Kidney (tissue), 14 donors: ENCODE measurements around the gene PDLIM5. TPM values are rescaled to one million over a fixed set of nuclear protein-coding genes. Genes with fewer than 3 reads are reported as not detected.
A peak's percentile ranks its signal among the peaks of the same experiment; 100 is the strongest.

ENCODE experiments used
- DNase-seq, 5 donors: peaks; one replicate each; pipeline ENCODE4 v3.0.0-alpha.2; 2013 to 2020
- FAIRE-seq: peaks from 2 replicates; lab custom pipeline; 2012; peaks lifted over from hg19 to GRCh38; lab: Jason Lieb, UNC
- H3K27ac ChIP-seq, 2 donors: one replicate each; pipeline ENCODE4 v1.7.0; 2013; ENCODE audit warnings: low read depth in 2 of 2, low read length in 2 of 2, inconsistent platforms in 1 of 2
- H3K27me3 ChIP-seq: one replicate; pipeline ENCODE4 v1.7.1; 2013; ENCODE audit warnings: low read length, inconsistent platforms; ENCODE audit not compliant: control insufficient read depth, insufficient read depth
- H3K36me3 ChIP-seq, 3 donors: one replicate each; pipeline versions ENCODE4 v1.7.0 to v1.7.1; 2013; ENCODE audit warnings: low read length in 3 of 3, control low read depth in 1 of 3, inconsistent platforms in 1 of 3; ENCODE audit not compliant: insufficient read depth in 3 of 3, control insufficient read depth in 2 of 3
- H3K4me1 ChIP-seq, 3 donors: one replicate each; pipeline versions ENCODE4 v1.7.0 to v1.7.1; 2013; ENCODE audit warnings: low read length in 3 of 3, inconsistent platforms in 1 of 3, low read depth in 1 of 3; ENCODE audit not compliant: control insufficient read depth in 2 of 3, insufficient read depth in 2 of 3
- H3K4me3 ChIP-seq, 3 donors: one replicate each; pipeline versions ENCODE4 v1.7.0 to v1.8.1; 2013; ENCODE audit warnings: low read length in 3 of 3, control low read depth in 1 of 3, inconsistent platforms in 1 of 3
- H3K9ac ChIP-seq, 3 donors: one replicate each; pipeline versions ENCODE4 v1.7.0 to v1.7.1; 2013; ENCODE audit warnings: low read length in 3 of 3, control low read depth in 1 of 3, inconsistent platforms in 1 of 3
- H3K9me3 ChIP-seq, 3 donors: one replicate each; pipeline versions ENCODE4 v1.7.0 to v1.7.1; 2013; ENCODE audit warnings: low read length in 3 of 3, control low read depth in 1 of 3, inconsistent platforms in 1 of 3; ENCODE audit not compliant: control insufficient read depth in 2 of 3, insufficient read depth in 1 of 3
- CTCF ChIP-seq: IDR thresholded peaks from 3 replicates; pipeline ENCODE4 v1.5.1; 2012; ENCODE audit warnings: mild to moderate bottlenecking, moderate library complexity, borderline replicate concordance; ENCODE audit not compliant: insufficient read depth; ENCODE audit errors: extremely low read depth
- intact Hi-C: fragments of 100-400 bp; cut with DNase I; formaldehyde crosslinking; loops from one replicate; pipeline ENCODE4 v1.11.1; 2022
- polyA plus RNA-seq: library from polyadenylated mRNA; stranded (reverse); fragments of 350-450 nt; fragmentation: Illumina TruSeq; extraction: RNeasy Lipid Tissue Mini Kit (QIAGEN cat#74804); gene quantifications from one replicate; pipeline ENCODE4 v1.2.3, GENCODE V29; 2014; ENCODE audit warnings: low read depth, low replicate concordance; ENCODE audit not compliant: insufficient read depth
- total RNA-seq: library from RNA; stranded (reverse); fragmentation: NEBNext Ultra II Directional; extraction: Animal tissue kit (Norgen Biotek cat#: 25700); gene quantifications from one replicate; pipeline ENCODE4 v1.2.1, GENCODE V29; 2021
- donor health status: control.
- donor health status: control.
- donor health status: control.
- donor health status: control.
- donor health status: control.
- donor health status: DM: yes; HTN: yes; CAD: no.
- donor health status: Normal renal cell carcinoma (clear cell type).

The PDLIM5 gene
- total and polyA plus RNA-seq, 2 donors from 2014 or later: 24.3 to 167 TPM

DNA sequence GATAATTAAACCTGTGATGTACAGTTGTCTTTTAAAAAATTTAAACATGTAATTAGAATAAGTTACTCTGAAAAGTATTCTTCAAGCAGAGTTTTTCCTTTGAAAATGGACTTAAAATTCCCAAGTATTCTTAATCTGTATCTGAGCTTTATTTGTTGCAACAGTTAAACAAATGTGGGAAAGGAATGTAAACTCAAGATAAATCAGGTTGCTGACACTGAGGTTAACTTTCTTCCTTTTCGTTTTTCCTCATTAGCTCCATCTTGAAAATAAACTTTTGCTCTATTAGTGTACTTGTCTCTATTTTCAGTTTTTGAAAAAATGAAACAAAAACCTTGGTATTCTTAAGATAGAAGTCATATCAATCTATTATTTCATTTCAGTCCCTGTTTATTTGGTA lies 161.5 kb downstream of the PDLIM5 start:
- FAIRE-seq (peak; percentile 65), DNase-seq (no peak)
- Histone ChIP-seq H3K4me1 (no peaks in the 10 kb centered on the region), H3K9ac (no peak overlapping the region), H3K27ac (no peak overlapping the region), H3K4me3 (no peak overlapping the region), H3K27me3 (no peaks in the 10 kb centered on the region), H3K36me3 (peaks cover 0 to 6% (median 4%) of the 10 kb centered on the region in 3 donors), H3K9me3 (no peaks in the 10 kb centered on the region)
- TF ChIP-seq CTCF: no peak
- intact Hi-C loops: loop anchor here (10.0 kb wide), 1 partner anchor 208 kb away; no protein-coding TSS in a partner anchor

- intact Hi-C loops: loop anchor here (10.0 kb wide), 1 partner anchor 211 kb away; no protein-coding TSS in a partner anchor
- no peak for FAIRE-seq
- Histone ChIP-seq H3K27ac (no peak overlapping the region), H3K4me3 (no peak overlapping the region), H3K9ac (no peak overlapping the region), H3K4me1 (no peaks in the 10 kb centered on the region), H3K36me3 (peaks cover 0 to 12% (median 12%) of the 10 kb centered on the region in 3 donors), H3K9me3 (no peaks in the 10 kb centered on the region), H3K27me3 (no peaks in the 10 kb centered on the region)
- no peak for TF ChIP-seq CTCF
- no peak for DNase-seq
Observed at GRCh38 chr4:94615451-94615850, 163.7 kb downstream of the PDLIM5 start.

GRCh38 chr4:94621491-94622080 lies 169.8 kb downstream of the PDLIM5 start:
- Histone ChIP-seq H3K9me3 (no peaks in the 10 kb centered on the region), H3K4me1 (no peaks in the 10 kb centered on the region), H3K4me3 (no peak overlapping the region), H3K36me3 (peaks cover 0 to 16% (median 11%) of the 10 kb centered on the region in 3 donors), H3K27me3 (no peaks in the 10 kb centered on the region), H3K9ac (no peak overlapping the region), H3K27ac (no peak overlapping the region)
- peak in 2 of 5 donors; percentile 50 to 64 for DNase-seq
- intact Hi-C loops: no loop called here
- FAIRE-seq: peak; percentile 98
- peak; percentile 60 for TF ChIP-seq CTCF
